Nephron (organoid): ENCODE measurements around the gene MST1R.

Experiments used
- H3K27ac Mint-ChIP-seq, 3 experiments: 2 replicates each; pipeline ENCODE4 v1.8.0; 2020; ENCODE audit warnings: mixed read lengths in 3 of 3, mild to moderate bottlenecking in 2 of 3, moderate library complexity in 1 of 3
- H3K27me3 Mint-ChIP-seq: 2 replicates; pipeline ENCODE4 v1.8.0; 2021; ENCODE audit warnings: low read depth, mild to moderate bottlenecking, moderate library complexity, mixed read lengths
- H3K36me3 Mint-ChIP-seq: 2 replicates; pipeline ENCODE4 v1.8.0; 2020; ENCODE audit warnings: low read depth, mixed read lengths
- H3K4me1 Mint-ChIP-seq: 2 replicates; pipeline ENCODE4 v1.8.0; 2020; ENCODE audit warnings: mixed read lengths
- H3K4me3 Mint-ChIP-seq, 3 experiments: 2 replicates each; pipeline ENCODE4 v1.8.0; 2020; ENCODE audit warnings: mild to moderate bottlenecking in 3 of 3, mixed read lengths in 3 of 3, moderate library complexity in 2 of 3
- H3K9me3 Mint-ChIP-seq: 2 replicates; pipeline ENCODE4 v1.8.0; 2020; ENCODE audit warnings: mixed read lengths
- TF ChIP-seq, protein P1 (sequence below), 3 experiments: fragments of 200-600 bp; sonication (generic); IDR thresholded peaks; one replicate each; pipeline ENCODE4 v1.5.0; 2021; ENCODE audit warnings: antibody characterized with exemption in 3 of 3; ENCODE audit not compliant: unreplicated experiment in 3 of 3

Gene MST1R

DNA sequence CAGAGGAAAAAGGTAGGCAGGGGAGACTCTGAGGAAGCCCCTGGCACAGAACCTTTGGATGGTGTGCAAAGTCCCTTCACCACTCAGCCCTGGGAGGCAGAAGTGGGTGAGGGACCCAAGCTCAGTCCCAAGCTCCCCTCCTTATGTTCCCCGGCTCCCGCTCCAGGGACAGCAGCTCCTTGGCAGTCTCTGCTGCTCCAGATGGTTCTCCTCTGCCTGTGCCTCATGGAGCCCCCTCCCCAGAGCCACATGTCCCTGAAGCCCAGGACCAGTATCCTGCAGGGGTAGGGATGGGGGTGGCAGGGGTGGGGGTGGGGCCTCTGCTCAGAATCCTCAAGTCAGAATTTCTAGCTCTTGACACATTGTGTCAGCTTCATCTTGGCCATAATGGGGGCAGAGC is 26.0 kb downstream of the MST1R start:
- Mint-ChIP-seq H3K4me3 (no peak overlapping the region), H3K27me3 (peaks cover under 1% of the 10 kb centered on the region), H3K36me3 (no peaks in the 10 kb centered on the region), H3K9me3 (no peaks in the 10 kb centered on the region), H3K4me1 (peaks cover 14% of the 10 kb centered on the region), H3K27ac (no peak overlapping the region)
- TF ChIP-seq, protein P1, sequence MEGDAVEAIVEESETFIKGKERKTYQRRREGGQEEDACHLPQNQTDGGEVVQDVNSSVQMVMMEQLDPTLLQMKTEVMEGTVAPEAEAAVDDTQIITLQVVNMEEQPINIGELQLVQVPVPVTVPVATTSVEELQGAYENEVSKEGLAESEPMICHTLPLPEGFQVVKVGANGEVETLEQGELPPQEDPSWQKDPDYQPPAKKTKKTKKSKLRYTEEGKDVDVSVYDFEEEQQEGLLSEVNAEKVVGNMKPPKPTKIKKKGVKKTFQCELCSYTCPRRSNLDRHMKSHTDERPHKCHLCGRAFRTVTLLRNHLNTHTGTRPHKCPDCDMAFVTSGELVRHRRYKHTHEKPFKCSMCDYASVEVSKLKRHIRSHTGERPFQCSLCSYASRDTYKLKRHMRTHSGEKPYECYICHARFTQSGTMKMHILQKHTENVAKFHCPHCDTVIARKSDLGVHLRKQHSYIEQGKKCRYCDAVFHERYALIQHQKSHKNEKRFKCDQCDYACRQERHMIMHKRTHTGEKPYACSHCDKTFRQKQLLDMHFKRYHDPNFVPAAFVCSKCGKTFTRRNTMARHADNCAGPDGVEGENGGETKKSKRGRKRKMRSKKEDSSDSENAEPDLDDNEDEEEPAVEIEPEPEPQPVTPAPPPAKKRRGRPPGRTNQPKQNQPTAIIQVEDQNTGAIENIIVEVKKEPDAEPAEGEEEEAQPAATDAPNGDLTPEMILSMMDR (IDR thresholded peaks at IDR 0.05; ENCODE audit: unreplicated experiment in 3 of 3), result no peak

DNA sequence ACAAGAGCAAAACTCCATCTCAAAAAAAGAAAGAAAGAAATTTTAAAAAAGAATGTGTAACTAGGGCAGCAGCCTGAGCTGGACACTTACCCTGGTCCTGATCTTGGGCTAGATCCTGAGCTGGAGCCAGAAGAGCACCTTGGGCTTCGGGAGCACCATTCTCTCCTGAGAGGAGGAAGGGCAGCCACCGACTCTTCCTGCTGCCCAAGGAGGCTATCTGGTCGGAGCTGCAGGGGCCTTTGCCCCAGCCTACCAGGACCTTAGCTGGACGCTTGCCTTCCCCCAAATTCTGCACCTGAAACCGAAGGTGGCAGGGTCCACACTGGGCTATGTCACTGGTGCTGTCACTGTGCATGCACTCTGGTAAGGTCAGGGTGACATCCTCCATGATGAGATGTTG is 27.1 kb downstream of the MST1R start:
- TF ChIP-seq, protein P1 (IDR thresholded peaks at IDR 0.05; ENCODE audit: unreplicated experiment in 3 of 3), result no peak
- H3K27ac Mint-ChIP-seq, result no peak overlapping the region
- no peak overlapping the region for H3K4me3 Mint-ChIP-seq
- H3K9me3 Mint-ChIP-seq, result no peaks in the 10 kb centered on the region
- peaks cover 6% of the 10 kb centered on the region for H3K27me3 Mint-ChIP-seq
- no peaks in the 10 kb centered on the region for H3K36me3 Mint-ChIP-seq
- peaks cover 6% of the 10 kb centered on the region for H3K4me1 Mint-ChIP-seq

DNA sequence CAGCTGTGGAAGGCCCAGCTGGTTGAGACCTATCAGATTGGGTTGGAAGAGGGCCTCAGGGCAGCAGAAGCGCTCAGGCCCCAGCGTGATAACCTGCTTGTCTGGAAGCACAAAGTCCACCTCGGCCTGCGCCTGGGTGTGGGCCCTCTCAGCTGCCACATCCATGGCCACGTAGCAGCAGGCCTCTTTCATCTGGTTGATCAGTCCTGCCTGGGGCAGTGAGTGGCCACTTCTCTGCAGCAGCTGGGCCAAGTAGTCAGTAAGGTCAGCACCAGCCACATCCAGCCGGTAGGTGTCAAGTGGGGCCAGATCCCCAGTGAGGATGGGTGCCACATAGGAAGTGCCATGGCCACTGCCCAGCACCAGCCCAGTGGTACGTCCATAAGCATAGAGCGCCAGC is 30.1 kb downstream of the MST1R start:
- TF ChIP-seq, protein P1 (IDR thresholded peaks at IDR 0.05; ENCODE audit: unreplicated experiment in 3 of 3), result no peak
- H3K27ac Mint-ChIP-seq, result no peak overlapping the region
- no peaks in the 10 kb centered on the region for H3K9me3 Mint-ChIP-seq
- no peaks in the 10 kb centered on the region for H3K36me3 Mint-ChIP-seq
- no peaks in the 10 kb centered on the region for H3K4me1 Mint-ChIP-seq
- peaks cover 27% of the 10 kb centered on the region for H3K27me3 Mint-ChIP-seq
- no peak overlapping the region for H3K4me3 Mint-ChIP-seq

DNA sequence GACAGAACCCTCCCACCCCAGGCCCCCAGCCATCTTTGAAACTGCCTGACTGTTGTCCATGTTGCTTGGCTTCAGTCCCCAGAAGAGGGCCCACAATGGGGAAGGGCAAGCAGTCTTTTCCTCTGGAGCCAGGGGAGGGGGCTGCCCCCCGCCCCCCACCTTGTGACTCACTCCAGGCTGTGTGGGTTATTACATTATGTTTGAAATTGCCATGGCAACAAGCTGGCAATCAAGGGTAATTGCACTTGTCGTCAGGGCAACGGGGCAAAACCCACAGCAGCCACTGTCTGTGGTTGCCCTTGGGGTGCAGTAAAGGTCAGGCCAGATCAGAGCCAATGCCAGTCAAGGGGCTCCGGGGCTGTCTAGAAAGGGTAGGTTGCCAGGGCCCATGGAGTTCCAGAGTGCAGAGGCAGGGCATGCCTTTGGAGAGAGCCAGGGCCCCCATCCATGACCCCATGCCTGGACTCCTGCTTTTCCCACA is 30.8 kb downstream of the MST1R start:
- TF ChIP-seq, protein P1 (IDR thresholded peaks at IDR 0.05; ENCODE audit: unreplicated experiment in 3 of 3), result no peak
- no peaks in the 10 kb centered on the region for H3K36me3 Mint-ChIP-seq
- H3K4me1 Mint-ChIP-seq, result peaks cover 4% of the 10 kb centered on the region
- no peak overlapping the region for H3K27ac Mint-ChIP-seq
- H3K4me3 Mint-ChIP-seq, result no peak overlapping the region
- H3K27me3 Mint-ChIP-seq, result peaks cover 35% of the 10 kb centered on the region
- H3K9me3 Mint-ChIP-seq, result no peaks in the 10 kb centered on the region

DNA sequence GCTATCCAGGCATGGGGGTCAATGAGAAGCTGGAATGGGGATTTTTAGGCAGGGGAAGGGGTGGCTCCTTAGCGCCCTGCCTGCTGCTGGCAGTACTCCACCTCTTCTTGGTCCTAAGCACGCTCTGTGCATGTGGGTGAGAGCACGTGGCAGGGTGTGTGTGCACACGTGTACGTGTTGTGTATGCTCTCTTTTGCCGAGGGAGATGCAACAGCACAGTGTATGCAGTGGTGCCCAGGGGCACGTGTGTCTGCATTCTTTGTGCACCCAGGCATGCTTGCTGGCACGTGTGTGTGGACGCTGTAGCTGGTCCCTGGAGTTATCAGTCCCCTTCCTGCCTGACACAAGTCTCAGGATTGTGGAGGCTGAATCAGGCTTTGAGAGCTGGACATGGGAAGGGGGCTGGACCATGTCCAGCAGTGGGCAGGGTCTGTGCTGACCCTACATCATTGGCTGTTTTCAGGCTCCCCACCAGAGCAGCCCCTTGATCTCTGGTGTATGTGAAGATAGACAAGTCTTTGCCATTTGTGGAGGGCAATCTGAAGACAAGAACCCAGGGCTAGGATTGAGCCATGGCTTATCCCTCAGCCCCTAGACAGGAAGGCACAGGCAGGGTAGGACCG is 32.0 kb downstream of the MST1R start:
- Mint-ChIP-seq H3K4me3 (peak overlapping the region in 1 of 3 experiments; percentile 28), H3K27me3 (peaks cover 45% of the 10 kb centered on the region), H3K9me3 (no peaks in the 10 kb centered on the region), H3K36me3 (no peaks in the 10 kb centered on the region), H3K27ac (no peak overlapping the region), H3K4me1 (peaks cover 7% of the 10 kb centered on the region)
- TF ChIP-seq, protein P1 (IDR thresholded peaks at IDR 0.05; ENCODE audit: unreplicated experiment in 3 of 3), result no peak

DNA sequence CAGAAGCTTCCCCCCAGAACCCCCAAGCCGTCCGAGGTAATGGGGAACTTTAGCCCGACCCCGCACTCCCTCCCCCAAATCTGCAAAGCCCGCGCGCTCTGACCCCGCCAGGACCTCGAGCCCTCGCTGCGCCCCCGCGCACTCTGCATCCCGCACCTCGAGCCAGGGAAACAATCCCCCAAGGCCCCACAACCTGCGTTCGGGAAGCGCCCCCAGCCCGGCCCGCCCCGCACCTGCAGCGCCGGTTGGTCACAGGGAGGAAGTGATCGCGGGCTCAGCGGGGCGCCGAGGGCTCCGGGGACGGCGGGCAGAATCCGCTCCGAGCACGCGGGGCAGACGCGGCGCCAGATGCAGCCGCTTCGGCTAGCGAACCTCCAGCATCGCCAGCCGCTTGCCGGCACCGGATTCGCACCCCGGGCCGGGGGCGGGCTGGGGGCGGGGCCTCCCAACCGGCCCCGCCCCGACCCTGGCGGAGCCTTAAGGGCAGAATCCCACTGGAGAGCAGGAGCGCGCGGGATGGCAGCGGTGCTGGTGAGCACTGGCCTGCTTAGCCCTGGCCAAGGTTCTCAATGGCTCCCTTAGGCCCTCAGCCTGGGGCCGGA is 34.0 kb downstream of the MST1R start, which contains the start of gene CAMKV:
CAMKV (minus strand) TSS at position 382 of the 602 bp plus-strand sequence. CDS start 7,518 bp downstream, outside the sequence.
- Mint-ChIP-seq H3K27ac (no peak within 1 kb of the TSS), H3K27me3 (peaks cover 50% of the 10 kb centered on the region), H3K36me3 (no peaks in the 10 kb centered on the region), H3K4me1 (peaks cover 11% of the 10 kb centered on the region), H3K9me3 (no peaks in the 10 kb centered on the region), H3K4me3 (peak within 1 kb of the TSS; percentile 42 to 62 (median 54))
- TF ChIP-seq, protein P1 (IDR thresholded peaks at IDR 0.05; ENCODE audit: unreplicated experiment in 3 of 3), result no peak
